Measurements from ENCODE around the gene ACO2. TPM values are rescaled to one million over a fixed set of nuclear protein-coding genes. Genes with fewer than 3 reads are reported as not detected.

The ACO2 gene
- total and polyA plus RNA-seq, 2 of the 13 experiments (the other 11 are each of a cell fraction or from before 2014, with no cell fraction given), result 19.2 to 45.6 TPM

DNA sequence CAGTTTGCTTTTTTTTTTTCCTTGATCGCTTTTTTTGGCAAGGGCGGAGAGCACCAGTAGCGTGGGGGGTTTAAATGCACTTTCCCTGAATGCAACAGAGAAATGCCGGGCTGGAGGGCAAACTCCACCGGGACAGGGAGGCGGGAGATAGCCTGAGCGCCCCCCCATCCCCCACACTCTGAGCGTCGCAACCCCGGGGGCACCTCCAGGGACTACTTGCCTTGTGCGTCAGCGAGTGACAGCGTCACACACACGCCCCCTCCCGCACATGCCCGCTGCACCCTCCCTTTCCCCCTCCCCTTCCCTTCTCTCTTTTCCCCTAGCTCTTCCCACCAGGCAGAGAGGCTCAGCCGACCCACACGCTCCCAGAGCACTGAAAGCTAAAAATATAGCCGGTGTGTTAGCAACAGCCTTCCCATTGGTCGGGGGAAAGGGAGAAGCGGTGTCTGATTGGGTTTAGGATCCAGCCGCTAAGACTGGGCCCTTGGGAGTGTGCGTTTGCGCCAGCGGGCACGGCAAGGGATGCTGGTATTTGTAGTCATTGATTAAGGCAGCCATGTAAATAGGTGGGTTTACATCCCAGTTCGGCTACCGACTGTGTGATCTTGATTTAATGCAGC lies 20.6 kb upstream of the ACO2 start (continued):
- TF ChIP-seq MNT (IDR thresholded peaks at IDR 0.05) (peak; percentile 86), ZUFSP (CRISPR knock-in tag; IDR thresholded peaks at IDR 0.05; ENCODE audit: borderline replicate concordance) (no peak), ZNF687 (CRISPR knock-in tag; IDR thresholded peaks at IDR 0.05) (peak; percentile 68), TRAFD1 (CRISPR knock-in tag; IDR thresholded peaks at IDR 0.05; ENCODE audit: borderline replicate concordance) (peak; percentile 36; the same call in 1 of the 2 replicates), RNF2 (conservative IDR thresholded peaks at IDR 0.05; ENCODE audit: low read depth) (no peak), KLF16 (CRISPR knock-in tag; IDR thresholded peaks at IDR 0.05) (peak in 1 of 2 experiments; percentile 58; a peak in 1 of 4 replicates), ZBTB43 (CRISPR knock-in tag; conservative IDR thresholded peaks at IDR 0.05) (no peak), ZNF839 (CRISPR knock-in tag; IDR thresholded peaks at IDR 0.05; ENCODE audit: borderline replicate concordance) (no peak), SNAI1 (CRISPR knock-in tag; IDR thresholded peaks at IDR 0.05; ENCODE audit: borderline replicate concordance) (0 out of 2 replicates have a peak, but pooled peaks have one; percentile 16), RFXAP (CRISPR knock-in tag; IDR thresholded peaks at IDR 0.05; ENCODE audit: borderline replicate concordance) (peak; percentile 100), DBP (CRISPR knock-in tag; IDR thresholded peaks at IDR 0.05; ENCODE audit: not compliant biosample characterization) (no peak), NONO (IDR thresholded peaks at IDR 0.05) (no peak), NONO (CRISPR knock-in tag; conservative IDR thresholded peaks at IDR 0.05) (peak; percentile 79)
- TF ChIP-seq, protein P1, sequence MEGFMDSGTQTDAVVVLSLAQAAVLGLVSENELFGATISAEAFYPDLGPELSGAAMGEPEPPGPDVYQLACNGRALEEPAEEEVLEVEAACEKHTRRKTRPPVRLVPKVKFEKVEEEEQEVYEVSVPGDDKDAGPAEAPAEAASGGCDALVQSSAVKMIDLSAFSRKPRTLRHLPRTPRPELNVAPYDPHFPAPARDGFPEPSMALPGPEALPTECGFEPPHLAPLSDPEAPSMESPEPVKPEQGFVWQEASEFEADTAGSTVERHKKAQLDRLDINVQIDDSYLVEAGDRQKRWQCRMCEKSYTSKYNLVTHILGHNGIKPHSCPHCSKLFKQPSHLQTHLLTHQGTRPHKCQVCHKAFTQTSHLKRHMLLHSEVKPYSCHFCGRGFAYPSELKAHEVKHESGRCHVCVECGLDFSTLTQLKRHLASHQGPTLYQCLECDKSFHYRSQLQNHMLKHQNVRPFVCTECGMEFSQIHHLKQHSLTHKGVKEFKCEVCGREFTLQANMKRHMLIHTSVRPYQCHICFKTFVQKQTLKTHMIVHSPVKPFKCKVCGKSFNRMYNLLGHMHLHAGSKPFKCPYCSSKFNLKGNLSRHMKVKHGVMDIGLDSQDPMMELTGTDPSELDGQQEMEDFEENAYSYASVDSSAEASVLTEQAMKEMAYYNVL (CRISPR knock-in tag; IDR thresholded peaks at IDR 0.05; ENCODE audit: borderline replicate concordance), result 0 out of 2 replicates have a peak, but pooled peaks have one; percentile 33

Measured in HepG2 (cell line).